Kidney epithelial cell (primary cell): ENCODE measurements around the gene LIMS2. TPM values are rescaled to one million over a fixed set of nuclear protein-coding genes. Genes with fewer than 3 reads are reported as not detected.

Experiments used
- DNase-seq: peaks from one replicate; pipeline ENCODE4 v3.0.0-alpha.2; 2010; ENCODE audit warnings: low read depth
- H3K27me3 ChIP-seq: 2 replicates; pipeline ENCODE4 v1.6.0; 2011; ENCODE audit warnings: low read length; ENCODE audit not compliant: control insufficient read depth, insufficient read depth
- H3K36me3 ChIP-seq: 2 replicates; pipeline ENCODE4 v1.5.1; 2011; ENCODE audit warnings: low read length; ENCODE audit not compliant: control insufficient read depth, insufficient read depth
- H3K4me3 ChIP-seq: 2 replicates; pipeline ENCODE4 v1.5.1; 2011; ENCODE audit warnings: low read depth, mild to moderate bottlenecking, control low read depth, low read length
- CTCF ChIP-seq: IDR thresholded peaks from 2 replicates; pipeline ENCODE4 v1.5.1; 2011; ENCODE audit warnings: mild to moderate bottlenecking, moderate library complexity, low read length, control low read depth, inconsistent platforms; ENCODE audit not compliant: insufficient read depth, poor library complexity, severe bottlenecking
- total RNA-seq: library from RNA; depleted of rRNA; stranded (reverse); fragments of >200 nt; gene quantifications from 2 replicates; pipeline ENCODE4 v1.2.3, GENCODE V29; 2015

The LIMS2 gene
- total RNA-seq, 1 donor from 2014 or later, result 2.3 TPM

- Histone ChIP-seq H3K27me3 (peaks cover 26% of the 10 kb centered on the region), H3K36me3 (no peaks in the 10 kb centered on the region), H3K4me3 (no peak overlapping the region)
- DNase-seq, result no peak
- TF ChIP-seq CTCF, result no peak
Measured at GRCh38 chr2:127680706-127681287, 5.5 kb upstream of the LIMS2 start.

GRCh38 chr2:127679680-127680361 is 4.5 kb upstream of the LIMS2 start:
- H3K4me3 ChIP-seq, result no peak overlapping the region
- DNase-seq, result no peak
- TF ChIP-seq CTCF, result no peak

GRCh38 chr2:127678991-127679390 is 3.7 kb upstream of the LIMS2 start:
- Histone ChIP-seq H3K36me3 (no peaks in the 10 kb centered on the region), H3K27me3 (peaks cover 37% of the 10 kb centered on the region), H3K4me3 (no peak overlapping the region)
- no peak for DNase-seq
- TF ChIP-seq CTCF, result no peak

More at GRCh38 chr2:127679680-127680361, 4.5 kb upstream of the LIMS2 start:
- no peaks in the 10 kb centered on the region for H3K36me3 ChIP-seq
- H3K27me3 ChIP-seq, result peaks cover 30% of the 10 kb centered on the region

GRCh38 chr2:127678531-127678930 is 3.2 kb upstream of the LIMS2 start:
- Histone ChIP-seq H3K4me3 (no peak overlapping the region), H3K36me3 (no peaks in the 10 kb centered on the region), H3K27me3 (peaks cover 37% of the 10 kb centered on the region)
- no peak for DNase-seq
- no peak for TF ChIP-seq CTCF

- no peak for DNase-seq
- no peaks in the 10 kb centered on the region for H3K36me3 ChIP-seq
- no peak overlapping the region for H3K4me3 ChIP-seq
- TF ChIP-seq CTCF, result no peak
- H3K27me3 ChIP-seq, result peaks cover 37% of the 10 kb centered on the region
Measured at GRCh38 chr2:127676906-127677305, 1.6 kb upstream of the LIMS2 start.
